Measurements from ENCODE around the gene DHRS3. TPM values are rescaled to one million over a fixed set of nuclear protein-coding genes. Genes with fewer than 3 reads are reported as not detected.

Gene DHRS3
- total RNA-seq, 1 donor from 2014 or later: 13.0 TPM

- FAIRE-seq: no peak
- DNase-seq (ENCODE audit: low spot score in 2 of 2): no peak
Measured at GRCh38 chr1:12556957-12557935, 60.8 kb downstream of the DHRS3 start.

GRCh38 chr1:12556368-12556930 is 61.6 kb downstream of the DHRS3 start:
- DNase-seq (ENCODE audit: low spot score in 2 of 2) (no peak), FAIRE-seq (no peak)

GRCh38 chr1:12555411-12556367 is 62.3 kb downstream of the DHRS3 start:
- DNase-seq (ENCODE audit: low spot score in 2 of 2): no peak
- FAIRE-seq: no peak

GRCh38 chr1:12554521-12555305 is 63.3 kb downstream of the DHRS3 start:
- FAIRE-seq: no peak
- no peak for DNase-seq (ENCODE audit: low spot score in 2 of 2)

GRCh38 chr1:12553963-12554362 is 64.0 kb downstream of the DHRS3 start:
- no peak for DNase-seq (ENCODE audit: low spot score in 2 of 2)
- FAIRE-seq: no peak

GRCh38 chr1:12552951-12553921 is 64.8 kb downstream of the DHRS3 start:
- FAIRE-seq (no peak), DNase-seq (ENCODE audit: low spot score in 2 of 2) (no peak)

- FAIRE-seq (no peak), DNase-seq (ENCODE audit: low spot score in 2 of 2) (no peak)
Measured at GRCh38 chr1:12552111-12552888, 65.7 kb downstream of the DHRS3 start.

GRCh38 chr1:12551584-12551983 is 66.4 kb downstream of the DHRS3 start:
- no peak for FAIRE-seq

GRCh38 chr1:12549460-12550349 is 68.3 kb downstream of the DHRS3 start:
- peak in 1 of 2 donors; percentile 56 for DNase-seq (ENCODE audit: low spot score in 2 of 2)
- no peak for FAIRE-seq

More at GRCh38 chr1:12551584-12551983, 66.4 kb downstream of the DHRS3 start:
- DNase-seq (ENCODE audit: low spot score in 2 of 2): no peak

- FAIRE-seq (no peak), DNase-seq (ENCODE audit: low spot score in 2 of 2) (peak in 1 of 2 donors; percentile 20)
Measured at GRCh38 chr1:12548973-12549459, 69.0 kb downstream of the DHRS3 start.

GRCh38 chr1:12548279-12548972 is 69.6 kb downstream of the DHRS3 start:
- FAIRE-seq (no peak), DNase-seq (ENCODE audit: low spot score in 2 of 2) (no peak)

- DNase-seq (ENCODE audit: low spot score in 2 of 2): no peak
- FAIRE-seq: no peak
Measured at GRCh38 chr1:12547586-12548225, 70.3 kb downstream of the DHRS3 start.

- DNase-seq (ENCODE audit: low spot score in 2 of 2) (peak in 1 of 2 donors; percentile 39), FAIRE-seq (no peak)
Measured at GRCh38 chr1:12546771-12547585, 71.0 kb downstream of the DHRS3 start.

GRCh38 chr1:12544992-12545391 is 73.0 kb downstream of the DHRS3 start:
- DNase-seq (ENCODE audit: low spot score in 2 of 2) (no peak), FAIRE-seq (no peak)

- DNase-seq (ENCODE audit: low spot score in 2 of 2) (no peak), FAIRE-seq (no peak)
Measured at GRCh38 chr1:12544357-12544756, 73.7 kb downstream of the DHRS3 start.
